Astrocyte (in vitro differentiated cells and primary cell): Measurements from ENCODE around the gene FAM193B.

Source experiments
- CTCF ChIP-seq: IDR thresholded peaks from 2 replicates; pipeline ENCODE4 v1.5.1; 2011; ENCODE audit warnings: low read depth, mild to moderate bottlenecking, inconsistent platforms, low read length, moderate library complexity; ENCODE audit not compliant: insufficient read depth
- EZH2 ChIP-seq: IDR thresholded peaks from 2 replicates; pipeline ENCODE4 v1.6.1; 2012; ENCODE audit warnings: mild to moderate bottlenecking, low read length, inconsistent platforms; ENCODE audit not compliant: insufficient read depth

DNA sequence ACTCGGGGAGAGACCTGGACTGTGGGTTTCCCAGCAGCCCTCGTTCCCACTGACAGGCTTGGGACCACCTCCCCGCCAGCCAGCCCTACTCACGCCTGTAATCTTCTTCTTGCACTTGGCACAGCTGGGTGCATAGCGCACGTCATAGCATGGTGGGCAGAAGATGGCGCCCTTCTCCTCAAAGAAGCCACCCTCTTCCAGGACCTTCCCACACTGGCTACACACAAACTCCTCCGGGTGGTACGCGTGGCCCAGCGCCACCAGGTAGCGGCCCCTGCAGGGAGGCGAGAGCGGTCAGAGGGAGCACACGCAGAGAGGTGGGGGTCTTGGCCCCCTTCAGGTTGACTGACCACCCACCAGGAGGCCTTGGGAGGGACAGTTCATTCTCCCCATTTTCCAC is 66.4 kb downstream of the FAM193B start:
- no peak for TF ChIP-seq CTCF
- TF ChIP-seq EZH2: no peak
